Mesenchymal stem cell (in vitro differentiated cells and primary cell): ENCODE data around the gene COL18A1.

Experiments
- DNase-seq: peaks from one replicate; pipeline ENCODE4 v3.0.0-alpha.2; 2013
- H2AFZ ChIP-seq: one replicate; pipeline ENCODE4 v1.6.1; 2013; ENCODE audit warnings: low read depth, mild to moderate bottlenecking, control low read depth, inconsistent platforms, low read length, moderate library complexity
- H2AK5ac ChIP-seq: 2 replicates; pipeline ENCODE4 v1.6.1; 2013; ENCODE audit warnings: low read length, moderate library complexity, mild to moderate bottlenecking, inconsistent platforms; ENCODE audit not compliant: severe bottlenecking
- H2BK120ac ChIP-seq: one replicate; pipeline ENCODE4 v1.6.1; 2013; ENCODE audit warnings: low read depth, mild to moderate bottlenecking, inconsistent platforms, low read length, moderate library complexity
- H2BK12ac ChIP-seq, 2 experiments: one replicate each; pipeline ENCODE4 v1.6.1; 2013; ENCODE audit warnings: inconsistent platforms in 2 of 2, low read length in 2 of 2, mild to moderate bottlenecking in 2 of 2, moderate library complexity in 2 of 2, control low read depth in 1 of 2
- H2BK15ac ChIP-seq: one replicate; pipeline ENCODE4 v1.6.1; 2013; ENCODE audit warnings: mild to moderate bottlenecking, low read depth, inconsistent platforms; ENCODE audit not compliant: poor library complexity, severe bottlenecking
- H2BK5ac ChIP-seq: 2 replicates; pipeline ENCODE4 v1.6.1; 2013; ENCODE audit warnings: low read depth, mild to moderate bottlenecking, low read length, control low read depth, inconsistent platforms; ENCODE audit not compliant: poor library complexity, severe bottlenecking
- H3K14ac ChIP-seq, 2 experiments: one replicate each; pipeline ENCODE4 v1.6.1; 2013; ENCODE audit warnings: inconsistent platforms in 2 of 2, low read length in 2 of 2, control low read depth in 1 of 2, mild to moderate bottlenecking in 1 of 2, moderate library complexity in 1 of 2
- H3K18ac ChIP-seq, 2 experiments: one replicate each; pipeline ENCODE4 v1.6.1; 2013; ENCODE audit warnings: inconsistent platforms in 2 of 2, low read length in 2 of 2, control low read depth in 1 of 2, low read depth in 1 of 2, mild to moderate bottlenecking in 1 of 2
- H3K23ac ChIP-seq, 2 experiments: one replicate each; pipeline ENCODE4 v1.6.1; 2013; ENCODE audit warnings: inconsistent platforms in 2 of 2, low read length in 2 of 2, mild to moderate bottlenecking in 2 of 2, moderate library complexity in 2 of 2, control low read depth in 1 of 2
- H3K27ac ChIP-seq: 2 replicates; pipeline ENCODE4 v1.5.1; 2013; ENCODE audit warnings: mild to moderate bottlenecking, moderate library complexity, low read length, control low read depth, inconsistent platforms; ENCODE audit not compliant: poor library complexity, severe bottlenecking
- H3K27me3 ChIP-seq, 2 experiments: 2 replicates each; pipeline versions ENCODE4 v1.6.1 to v1.7.0; 2013; ENCODE audit warnings: low read length in 2 of 2, mild to moderate bottlenecking in 2 of 2, moderate library complexity in 2 of 2, control low read depth in 1 of 2, inconsistent platforms in 1 of 2; ENCODE audit not compliant: control insufficient read depth in 1 of 2, insufficient read depth in 1 of 2
- H3K36me3 ChIP-seq, 2 experiments: 2 replicates each; pipeline versions ENCODE4 v1.6.1 to v1.7.0; 2013; ENCODE audit warnings: low read length in 2 of 2, control low read depth in 1 of 2, inconsistent platforms in 1 of 2, low read depth in 1 of 2, mild to moderate bottlenecking in 1 of 2; ENCODE audit not compliant: insufficient read depth in 2 of 2, control insufficient read depth in 1 of 2
- H3K4ac ChIP-seq, 2 experiments: one replicate each; pipeline ENCODE4 v1.6.1; 2013; ENCODE audit warnings: inconsistent platforms in 2 of 2, low read length in 2 of 2, mild to moderate bottlenecking in 2 of 2, moderate library complexity in 2 of 2, control low read depth in 1 of 2, low read depth in 1 of 2
- H3K4me1 ChIP-seq: 2 replicates; pipeline ENCODE4 v1.6.1; 2013; ENCODE audit warnings: low read depth, low read length, control low read depth; ENCODE audit not compliant: control insufficient read depth, insufficient read depth
- H3K4me2 ChIP-seq: 2 replicates; pipeline ENCODE4 v1.6.1; 2013; ENCODE audit warnings: low read length, mild to moderate bottlenecking, inconsistent platforms; ENCODE audit not compliant: poor library complexity, severe bottlenecking
- H3K4me3 ChIP-seq, 2 experiments: 2 replicates each; pipeline versions ENCODE4 v1.5.1 to v1.7.0; 2013; ENCODE audit warnings: low read length in 2 of 2, mild to moderate bottlenecking in 2 of 2, control low read depth in 1 of 2, low read depth in 1 of 2; ENCODE audit not compliant: insufficient read depth in 1 of 2
- H3K79me1 ChIP-seq: replicated peaks from 2 replicates; pipeline ENCODE4 v1.6.1; 2013; ENCODE audit warnings: mild to moderate bottlenecking, control low read depth, low read length, inconsistent platforms; ENCODE audit not compliant: poor library complexity, severe bottlenecking
- H3K9ac ChIP-seq: 2 replicates; pipeline ENCODE4 v1.7.0; 2013; ENCODE audit warnings: mild to moderate bottlenecking, low read length, moderate library complexity
- H3K9me3 ChIP-seq: 2 replicates; pipeline ENCODE4 v1.7.0; 2013; ENCODE audit warnings: mild to moderate bottlenecking, low read length; ENCODE audit not compliant: control insufficient read depth
- H4K8ac ChIP-seq: one replicate; pipeline ENCODE4 v1.6.1; 2013; ENCODE audit warnings: inconsistent platforms, mild to moderate bottlenecking, low read length, moderate library complexity
- H4K91ac ChIP-seq: one replicate; pipeline ENCODE4 v1.6.1; 2013; ENCODE audit warnings: mild to moderate bottlenecking, low read length, inconsistent platforms
- WGBS: methylation state at CpG from one replicate; pipeline ENCODE4 v1.1.7; 2013; ENCODE audit warnings: mixed read lengths; 5-methylcytosine and 5-hydroxymethylcytosine counted together

Gene COL18A1

GRCh38 chr21:45407629-45408247 is 2.8 kb downstream of the COL18A1 start:
- Histone ChIP-seq H3K4me2 (peak overlapping the region; percentile 50), H2BK120ac (no peak overlapping the region), H2BK12ac (peak overlapping the region; percentile 0 to 44), H3K27ac (peak overlapping the region; percentile 90), H3K18ac (peak overlapping the region; percentile 79 to 81), H4K91ac (peak overlapping the region; percentile 23), H2BK15ac (no peak overlapping the region), H3K79me1 (peaks cover 3% of the 10 kb centered on the region), H2AK5ac (peak overlapping the region; percentile 12), H3K36me3 (peaks cover 3 to 41% of the 10 kb centered on the region in 2 experiments), H3K23ac (peak overlapping the region in 1 of 2 experiments; percentile 60), H3K9me3 (no peaks in the 10 kb centered on the region), H4K8ac (no peak overlapping the region), H3K4me1 (peaks cover 67% of the 10 kb centered on the region), H3K4me3 (peak overlapping the region in 1 of 2 experiments; percentile 75), H3K9ac (no peak overlapping the region), H3K14ac (peak overlapping the region in 1 of 2 experiments; percentile 72), H2BK5ac (no peak overlapping the region), H3K27me3 (no peaks in the 10 kb centered on the region), H3K4ac (peak overlapping the region; percentile 24 to 35), H2AFZ (no peak overlapping the region)
- DNase-seq: no peak
- WGBS: 86% methylated on average over 10 of the region's 10 CpGs

- no peak overlapping the region for H2AFZ ChIP-seq
- no peak overlapping the region for H2BK5ac ChIP-seq
- no peak for DNase-seq
- WGBS: 60% methylated on average over 6 of the region's 10 CpGs
- peak overlapping the region in 1 of 2 experiments; percentile 60 for H3K23ac ChIP-seq
- peak overlapping the region in 1 of 2 experiments; percentile 45 for H2BK12ac ChIP-seq
- H3K27me3 ChIP-seq: no peaks in the 10 kb centered on the region
- H3K4ac ChIP-seq: no peak overlapping the region
- H3K79me1 ChIP-seq: peaks cover under 1% of the 10 kb centered on the region
- H3K27ac ChIP-seq: peak overlapping the region; percentile 6
- no peak overlapping the region for H3K4me3 ChIP-seq
- peak overlapping the region; percentile 17 for H2AK5ac ChIP-seq
- H3K14ac ChIP-seq: peak overlapping the region; percentile 40 to 72
- H4K8ac ChIP-seq: peak overlapping the region; percentile 27
- peak overlapping the region; percentile 33 for H3K4me2 ChIP-seq
- H3K36me3 ChIP-seq: peaks cover 3 to 47% of the 10 kb centered on the region in 2 experiments
- no peak overlapping the region for H3K9ac ChIP-seq
- H2BK15ac ChIP-seq: peak overlapping the region; percentile 31
- H2BK120ac ChIP-seq: no peak overlapping the region
- H3K18ac ChIP-seq: peak overlapping the region; percentile 48 to 81
- H3K9me3 ChIP-seq: no peaks in the 10 kb centered on the region
- peak overlapping the region; percentile 87 for H4K91ac ChIP-seq
- peaks cover 68% of the 10 kb centered on the region for H3K4me1 ChIP-seq
Measured at GRCh38 chr21:45408271-45408791, 3.4 kb downstream of the COL18A1 start.

- H3K4ac ChIP-seq: peak overlapping the region in 1 of 2 experiments; percentile 37
- H2BK5ac ChIP-seq: no peak overlapping the region
- H4K8ac ChIP-seq: no peak overlapping the region
- peak overlapping the region; percentile 21 to 45 for H2BK12ac ChIP-seq
- H3K14ac ChIP-seq: peak overlapping the region; percentile 40 to 73
- peaks cover 3 to 52% of the 10 kb centered on the region in 2 experiments for H3K36me3 ChIP-seq
- H3K27ac ChIP-seq: no peak overlapping the region
- H3K18ac ChIP-seq: peak overlapping the region; percentile 28 to 54
- H2AK5ac ChIP-seq: peak overlapping the region; percentile 17
- no peak overlapping the region for H2AFZ ChIP-seq
- WGBS: 86% methylated on average over 9 of the region's 9 CpGs
- H3K79me1 ChIP-seq: no peaks in the 10 kb centered on the region
- H4K91ac ChIP-seq: peak overlapping the region; percentile 87
- DNase-seq: no peak
- H3K4me3 ChIP-seq: no peak overlapping the region
- peak overlapping the region; percentile 33 for H3K4me2 ChIP-seq
- H2BK15ac ChIP-seq: peak overlapping the region; percentile 65
- H3K23ac ChIP-seq: peak overlapping the region in 1 of 2 experiments; percentile 46
- H3K4me1 ChIP-seq: peaks cover 68% of the 10 kb centered on the region
- no peak overlapping the region for H3K9ac ChIP-seq
- H2BK120ac ChIP-seq: no peak overlapping the region
- H3K9me3 ChIP-seq: no peaks in the 10 kb centered on the region
- H3K27me3 ChIP-seq: no peaks in the 10 kb centered on the region
Measured at GRCh38 chr21:45408801-45409261, 3.9 kb downstream of the COL18A1 start.

- Histone ChIP-seq H4K91ac (peak overlapping the region; percentile 19), H2AFZ (no peak overlapping the region), H3K79me1 (no peaks in the 10 kb centered on the region), H2BK120ac (no peak overlapping the region), H3K27me3 (no peaks in the 10 kb centered on the region), H3K4ac (peak overlapping the region in 1 of 2 experiments; percentile 69), H3K27ac (peak overlapping the region; percentile 21), H3K9ac (no peak overlapping the region), H2AK5ac (peak overlapping the region; percentile 33), H3K9me3 (no peaks in the 10 kb centered on the region), H3K36me3 (peaks cover 3 to 60% of the 10 kb centered on the region in 2 experiments), H4K8ac (no peak overlapping the region), H3K18ac (peak overlapping the region in 1 of 2 experiments; percentile 25), H2BK5ac (no peak overlapping the region), H3K23ac (no peak overlapping the region), H2BK12ac (peak overlapping the region in 1 of 2 experiments; percentile 6), H3K4me1 (peaks cover 67% of the 10 kb centered on the region), H3K4me2 (peak overlapping the region; percentile 30), H3K4me3 (no peak overlapping the region), H2BK15ac (no peak overlapping the region), H3K14ac (no peak overlapping the region)
- no peak for DNase-seq
- WGBS: 86% methylated on average over 29 of the region's 29 CpGs
Measured at GRCh38 chr21:45409466-45410150, 4.6 kb downstream of the COL18A1 start.
